Mononuclear cell (primary cell): ENCODE results near the gene BNIP1. TPM values are rescaled to one million over a fixed set of nuclear protein-coding genes. Genes with fewer than 3 reads are reported as not detected.
"Not testable (repeated sequence)": the region's sequence is repeated elsewhere in the genome, so short reads cannot be mapped to it uniquely, and the experiment has no call there.

ENCODE experiments used
- H3K27me3 ChIP-seq: 2 replicates; pipeline ENCODE4 v1.6.0; 2011; ENCODE audit warnings: low read length, control low read depth; ENCODE audit not compliant: insufficient read depth
- H3K4me1 ChIP-seq: 2 replicates; pipeline ENCODE4 v1.5.1; 2011; ENCODE audit warnings: mild to moderate bottlenecking, low read length, control low read depth; ENCODE audit not compliant: insufficient read depth
- H3K4me3 ChIP-seq: 2 replicates; pipeline ENCODE4 v1.5.1; 2011; ENCODE audit warnings: mild to moderate bottlenecking, low read length, moderate library complexity
- H3K9me3 ChIP-seq: 2 replicates; pipeline ENCODE4 v1.5.1; 2011; ENCODE audit warnings: low read depth, mild to moderate bottlenecking, control low read depth, low read length
- total RNA-seq: library from RNA; depleted of rRNA; stranded (reverse); fragments of >200 nt; gene quantifications from one replicate; pipeline ENCODE4 v1.2.3, GENCODE V29; 2012

Gene BNIP1
- 24.2 TPM for total RNA-seq

- Histone ChIP-seq H3K4me1 (peaks cover 7% of the 10 kb centered on the region), H3K4me3 (peak within 1 kb of the TSS; percentile 95), H3K27me3 (no peaks in the 10 kb centered on the region), H3K9me3 (no peaks in the 10 kb centered on the region)
These were observed at the start of gene BNIP1 for GRCh38 chr5:173144200-173145176. TSS of gene BNIP1 (plus strand) at chr5:173144531. CDS start at chr5:173144546, 15 bp downstream.

- Histone ChIP-seq H3K27me3 (no peaks in the 10 kb centered on the region), H3K9me3 (no peaks in the 10 kb centered on the region), H3K4me3 (no peak overlapping the region), H3K4me1 (peaks cover 5% of the 10 kb centered on the region)
These were observed 45.5 kb upstream of the BNIP1 start for GRCh38 chr5:173098787-173099186.

GRCh38 chr5:173099461-173099860 is 44.9 kb upstream of the BNIP1 start:
- H3K9me3 ChIP-seq, result no peaks in the 10 kb centered on the region
- no peak overlapping the region for H3K4me3 ChIP-seq
- H3K27me3 ChIP-seq, result no peaks in the 10 kb centered on the region
- peaks cover 5% of the 10 kb centered on the region for H3K4me1 ChIP-seq

- Histone ChIP-seq H3K9me3 (no peaks in the 10 kb centered on the region), H3K27me3 (no peaks in the 10 kb centered on the region), H3K4me3 (no peak overlapping the region), H3K4me1 (peaks cover 5% of the 10 kb centered on the region)
These were observed 43.1 kb upstream of the BNIP1 start for GRCh38 chr5:173101245-173101644.

- no peaks in the 10 kb centered on the region for H3K27me3 ChIP-seq
- peaks cover 5% of the 10 kb centered on the region for H3K4me1 ChIP-seq
- no peaks in the 10 kb centered on the region for H3K9me3 ChIP-seq
- H3K4me3 ChIP-seq, result no peak overlapping the region
These were observed 40.9 kb upstream of the BNIP1 start for GRCh38 chr5:173103411-173103810.

- Histone ChIP-seq H3K9me3 (no peaks in the 10 kb centered on the region), H3K4me3 (no peak overlapping the region), H3K27me3 (no peaks in the 10 kb centered on the region), H3K4me1 (no peaks in the 10 kb centered on the region)
These were observed 35.4 kb upstream of the BNIP1 start for GRCh38 chr5:173108914-173109313.

- peaks cover 4% of the 10 kb centered on the region for H3K9me3 ChIP-seq
- H3K4me3 ChIP-seq, result no peak overlapping the region
- H3K4me1 ChIP-seq, result no peaks in the 10 kb centered on the region
- H3K27me3 ChIP-seq, result no peaks in the 10 kb centered on the region
These were observed 29.8 kb upstream of the BNIP1 start for GRCh38 chr5:173114536-173114935.

- H3K4me3 ChIP-seq, result no peak overlapping the region
- H3K4me1 ChIP-seq, result no peaks in the 10 kb centered on the region
- no peaks in the 10 kb centered on the region for H3K27me3 ChIP-seq
- peaks cover 10% of the 10 kb centered on the region for H3K9me3 ChIP-seq
These were observed 24.6 kb upstream of the BNIP1 start for GRCh38 chr5:173119719-173120118.

GRCh38 chr5:173123416-173123815 is 20.9 kb upstream of the BNIP1 start:
- Histone ChIP-seq H3K4me1 (no peaks in the 10 kb centered on the region), H3K9me3 (peaks cover 10% of the 10 kb centered on the region), H3K27me3 (no peaks in the 10 kb centered on the region), H3K4me3 (no peak overlapping the region)

- not testable (repeated sequence) for H3K4me3 ChIP-seq, H3K27me3 ChIP-seq, H3K4me1 ChIP-seq, H3K9me3 ChIP-seq
These were observed 12.2 kb upstream of the BNIP1 start for GRCh38 chr5:173132166-173132565.

GRCh38 chr5:173138707-173139106 is 5.6 kb upstream of the BNIP1 start:
- Histone ChIP-seq H3K9me3 (no peaks in the 10 kb centered on the region), H3K27me3 (no peaks in the 10 kb centered on the region), H3K4me1 (no peaks in the 10 kb centered on the region), H3K4me3 (no peak overlapping the region)

GRCh38 chr5:173139631-173140030 is 4.7 kb upstream of the BNIP1 start:
- Histone ChIP-seq H3K4me3 (no peak overlapping the region), H3K9me3 (no peaks in the 10 kb centered on the region), H3K4me1 (no peaks in the 10 kb centered on the region), H3K27me3 (no peaks in the 10 kb centered on the region)

- Histone ChIP-seq H3K4me1 (peaks cover 7% of the 10 kb centered on the region), H3K9me3 (no peaks in the 10 kb centered on the region), H3K27me3 (no peaks in the 10 kb centered on the region), H3K4me3 (no peak overlapping the region)
These were observed 3.6 kb upstream of the BNIP1 start for GRCh38 chr5:173140769-173141168.

- H3K9me3 ChIP-seq, result no peaks in the 10 kb centered on the region
- no peaks in the 10 kb centered on the region for H3K27me3 ChIP-seq
- H3K4me1 ChIP-seq, result peaks cover 7% of the 10 kb centered on the region
- no peak overlapping the region for H3K4me3 ChIP-seq
These were observed 764 bp upstream of the BNIP1 start for GRCh38 chr5:173143567-173143966.

GRCh38 chr5:173148354-173148753 is 4.0 kb downstream of the BNIP1 start:
- no peaks in the 10 kb centered on the region for H3K27me3 ChIP-seq
- H3K4me3 ChIP-seq, result no peak overlapping the region
- no peaks in the 10 kb centered on the region for H3K9me3 ChIP-seq
- H3K4me1 ChIP-seq, result peaks cover 7% of the 10 kb centered on the region

- H3K4me3 ChIP-seq, result no peak overlapping the region
- H3K9me3 ChIP-seq, result no peaks in the 10 kb centered on the region
- H3K4me1 ChIP-seq, result no peaks in the 10 kb centered on the region
- no peaks in the 10 kb centered on the region for H3K27me3 ChIP-seq
These were observed 8.2 kb downstream of the BNIP1 start for GRCh38 chr5:173152547-173152946.
